HepG2 (cell line): ENCODE measurements around the gene PDSS2. TPM values are rescaled to one million over a fixed set of nuclear protein-coding genes. Genes with fewer than 3 reads are reported as not detected.
"Not testable (repeated sequence)": the region's sequence is repeated elsewhere in the genome, so short reads cannot be mapped to it uniquely, and the experiment has no call there.

Experiments
- ATAC-seq: fragments of 200-7000 bp; cut with Tn5 transposase; 3 replicates; pipeline ENCODE4 v1.9.1; 2020; ENCODE audit warnings: mild to moderate bottlenecking, moderate library complexity
- BruUV-seq: library from RNA; stranded (reverse); fragments of 400-500 nt; replicated peaks from 2 replicates; lab custom pipeline; 2021; lab: Mats Ljungman, UMichigan
- CTCF ChIA-PET: fragments of 300-600 bp; formaldehyde crosslinking; extraction: SDS; loops from one replicate; lab custom pipeline; 2021; ENCODE audit warnings: low total read pairs, inconsistent platforms, low intra/inter-chr PET ratio; lab: Yijun Ruan, JAX
- POLR2A ChIA-PET: fragments of 350-600 bp; sonication (Branson Sonifier 250); formaldehyde crosslinking; loops from one replicate; lab custom pipeline; 2020; ENCODE audit warnings: antibody characterized with exemption, inconsistent platforms; lab: Yijun Ruan, JAX
- DNase-seq: peaks from one replicate; pipeline ENCODE4 v3.0.0-alpha.2; 2015; ENCODE audit warnings: low spot score
- FAIRE-seq: peaks from 3 replicates; lab custom pipeline; 2011; peaks lifted over from hg19 to GRCh38; lab: Jason Lieb, UNC
- H2AFZ ChIP-seq: one replicate; pipeline ENCODE4 v1.6.1; 2011; ENCODE audit warnings: low read length, inconsistent platforms
- H3K27ac ChIP-seq: fragments of 300-600 bp; 3 replicates; pipeline ENCODE4 v1.8.0; 2011; ENCODE audit warnings: mixed run types, mild to moderate bottlenecking, mixed read lengths, low read length, inconsistent platforms; ENCODE audit not compliant: insufficient read depth; ENCODE audit errors: extremely low read length
- H3K27me3 ChIP-seq, 2 experiments: fragments of 200-600 bp in 1 of 2; 2 replicates in 1 of 2; 3 replicates in 1 of 2; pipeline versions ENCODE4 v1.6.0 to v1.8.0; 2011; ENCODE audit warnings: low read length in 2 of 2, mild to moderate bottlenecking in 2 of 2, moderate library complexity in 2 of 2, inconsistent platforms in 1 of 2; ENCODE audit not compliant: insufficient read depth in 2 of 2, control insufficient read depth in 1 of 2
- H3K36me3 ChIP-seq, 2 experiments: fragments of 200-600 bp in 1 of 2; replicated peaks in 1 of 2; 2 replicates in 1 of 2; 3 replicates in 1 of 2; pipeline versions ENCODE4 v1.5.1 to v1.8.0; 2011; ENCODE audit warnings: low read length in 2 of 2, inconsistent platforms in 1 of 2; ENCODE audit not compliant: insufficient read depth in 2 of 2, control insufficient read depth in 1 of 2
- H3K4me1 ChIP-seq: 2 replicates; pipeline ENCODE4 v1.5.1; 2012; ENCODE audit warnings: low read length, inconsistent platforms; ENCODE audit not compliant: insufficient read depth
- H3K4me2 ChIP-seq: 2 replicates; pipeline ENCODE4 v1.6.0; 2011; ENCODE audit warnings: low read depth, low read length, inconsistent platforms
- H3K4me3 ChIP-seq, 3 experiments: fragments of 200-600 bp in 1 of 3; sonication (generic), shearing (Covaris generic) in 1 of 3; replicated peaks in 1 of 3; 2 replicates each; pipeline ENCODE4 v1.5.1; 2011 to 2016; ENCODE audit warnings: low read length in 3 of 3, inconsistent platforms in 2 of 3, low read depth in 2 of 3, mild to moderate bottlenecking in 2 of 3, control low read depth in 1 of 3, mixed read lengths in 1 of 3; ENCODE audit not compliant: insufficient read depth in 1 of 3
- H3K79me2 ChIP-seq: one replicate; pipeline ENCODE4 v1.6.1; 2011; ENCODE audit warnings: low read length, inconsistent platforms; ENCODE audit not compliant: insufficient read depth
- H3K9ac ChIP-seq: 2 replicates; pipeline ENCODE4 v1.6.0; 2011; ENCODE audit warnings: mild to moderate bottlenecking, low read depth, low read length, inconsistent platforms; ENCODE audit not compliant: insufficient read depth
- H3K9me3 ChIP-seq: 2 replicates; pipeline ENCODE4 v1.5.1; 2012; ENCODE audit warnings: mild to moderate bottlenecking, low read length
- H4K20me1 ChIP-seq: 2 replicates; pipeline ENCODE4 v1.6.0; 2011; ENCODE audit warnings: inconsistent platforms, mild to moderate bottlenecking, low read length, moderate library complexity; ENCODE audit not compliant: insufficient read depth
- FOXA3 ChIP-seq: IDR thresholded peaks from 2 replicates; pipeline ENCODE4 v1.6.1; 2016; ENCODE audit warnings: missing genetic modification reagents, missing compliant biosample characterization
- HOXA7 ChIP-seq: sonication (generic); formaldehyde crosslinking; IDR thresholded peaks from 2 replicates; pipeline ENCODE4 v1.8.1; 2022; ENCODE audit warnings: mild to moderate bottlenecking, missing genetic modification reagents, moderate library complexity
- KLF6 ChIP-seq: IDR thresholded peaks from 2 replicates; pipeline ENCODE4 v1.8.0; 2016; ENCODE audit warnings: missing biosample characterization, missing genetic modification reagents
- TEAD2 ChIP-seq: sonication (generic); formaldehyde crosslinking; IDR thresholded peaks from 2 replicates; pipeline ENCODE4 v1.9.0; 2021; ENCODE audit warnings: missing genetic modification reagents
- ZNF557 ChIP-seq: sonication (generic); formaldehyde crosslinking; IDR thresholded peaks from 2 replicates; pipeline ENCODE4 v1.4.0; 2020; ENCODE audit warnings: missing genetic modification reagents
- ZNF773 ChIP-seq: sonication (generic); formaldehyde crosslinking; IDR thresholded peaks from 2 replicates; pipeline ENCODE4 v1.4.0; 2020; ENCODE audit warnings: missing genetic modification reagents, borderline replicate concordance
- ZNF879 ChIP-seq: sonication (generic); formaldehyde crosslinking; IDR thresholded peaks from 2 replicates; pipeline ENCODE4 v1.8.1; 2023; ENCODE audit warnings: missing genetic modification reagents
- WGBS: methylation state at CpG from one replicate; pipeline ENCODE4 v1.1.6; 2017; ENCODE audit warnings: low lambda C conversion rate; 5-methylcytosine and 5-hydroxymethylcytosine counted together
- in situ Hi-C: cut with HindIII; loops from 2 replicates; pipeline ENCODE4 v1.10.0; 2017; ENCODE audit warnings: low pct_unique_long_range_greater_than_20kb; ENCODE audit not compliant: extremely low pct_ligation_motif_present
- intact Hi-C: fragments of 100-400 bp; cut with micrococcal nuclease; formaldehyde crosslinking; loops from one replicate; pipeline ENCODE4 v1.10.0; 2022; ENCODE audit not compliant: unreplicated experiment
- polyA plus RNA-seq, 8 experiments: library from polyadenylated mRNA; depleted of rRNA in 3 of 8; stranded (reverse) in 7 of 8; unstranded in 1 of 8; fragments of >200 nt; fragmentation: Illumina TruSeq in 4 of 8; extraction: Trizol in 4 of 8; gene quantifications; 2 replicates each; pipeline versions ENCODE4 v1.2.1 to v1.2.3, GENCODE V29; 2011 to 2016; ENCODE audit warnings: low read depth in 4 of 8, missing spikeins in 1 of 8, mixed read lengths in 1 of 8; ENCODE audit not compliant: insufficient read depth in 1 of 8
- total RNA-seq, 5 experiments: library from RNA; depleted of rRNA; stranded (reverse); fragments of >200 nt; fragmentation: Illumina TruSeq; extraction: Trizol; gene quantifications; 2 replicates each; pipeline ENCODE4 v1.2.3, GENCODE V29; 2016; ENCODE audit warnings: low read depth in 1 of 5
- TF ChIP-seq, protein P1 (sequence below): sonication (generic); formaldehyde crosslinking; IDR thresholded peaks from 2 replicates; pipeline ENCODE4 v1.4.0; 2020; ENCODE audit warnings: mild to moderate bottlenecking, missing genetic modification reagents
- TF ChIP-seq, protein P2 (sequence below): sonication (generic); formaldehyde crosslinking; IDR thresholded peaks from 2 replicates; pipeline ENCODE4 v1.9.0; 2021; ENCODE audit warnings: missing genetic modification reagents, borderline replicate concordance
- TF ChIP-seq, protein P3 (sequence below): sonication (generic); formaldehyde crosslinking; IDR thresholded peaks from 2 replicates; pipeline ENCODE4 v1.4.0; 2020; ENCODE audit warnings: missing genetic modification reagents

The PDSS2 gene
- total and polyA plus RNA-seq, 2 of the 13 experiments (the other 11 are each of a cell fraction or from before 2014, with no cell fraction given) = 16.2 to 17.0 TPM

DNA sequence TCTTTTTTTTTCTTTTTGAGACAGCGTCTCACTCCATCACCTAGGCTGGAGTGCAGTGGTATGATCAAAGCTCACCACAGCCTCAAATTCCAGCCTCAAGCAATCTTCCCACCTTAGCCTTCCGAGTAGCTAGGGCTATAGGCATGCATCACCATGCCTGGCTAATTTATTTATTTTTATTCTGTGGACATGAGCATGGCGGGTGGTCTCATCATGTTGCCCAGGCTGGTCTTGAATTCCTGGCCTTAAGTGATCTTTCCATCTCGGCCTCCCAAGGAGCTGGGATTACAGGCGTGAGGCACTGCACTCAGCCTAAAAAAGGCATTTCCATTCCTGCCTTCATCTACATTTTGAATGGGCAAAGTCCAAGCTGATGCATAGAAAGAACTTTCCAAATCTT is 287.9 kb downstream of the PDSS2 start:
- in situ Hi-C loops (no loop called here), intact Hi-C loops (no loop called here)
- Histone ChIP-seq H3K27me3 (no peaks in the 10 kb centered on the region), H3K9me3 (no peaks in the 10 kb centered on the region), H3K79me2 (no peaks in the 10 kb centered on the region), H2AFZ (no peak overlapping the region), H3K36me3 (no peaks in the 10 kb centered on the region), H3K4me1 (0 out of 2 replicates have a peak, but pooled peaks cover 7% of the 10 kb centered on the region), H3K4me3 (no peak overlapping the region), H3K4me2 (no peak overlapping the region), H3K27ac (no peak overlapping the region), H4K20me1 (no peaks in the 10 kb centered on the region), H3K9ac (no peak overlapping the region)
- ChIA-PET CTCF (no interaction called here), POLR2A (no interaction called here)
- 93% methylated on average over 5 of the region's 5 CpGs for WGBS
- DNase-seq = no peak
- no peak for ATAC-seq
- BruUV-seq = no TSS peak
- no peak for FAIRE-seq
- TF ChIP-seq ZNF879 (CRISPR knock-in tag) = no peak
- TF ChIP-seq, protein P1, sequence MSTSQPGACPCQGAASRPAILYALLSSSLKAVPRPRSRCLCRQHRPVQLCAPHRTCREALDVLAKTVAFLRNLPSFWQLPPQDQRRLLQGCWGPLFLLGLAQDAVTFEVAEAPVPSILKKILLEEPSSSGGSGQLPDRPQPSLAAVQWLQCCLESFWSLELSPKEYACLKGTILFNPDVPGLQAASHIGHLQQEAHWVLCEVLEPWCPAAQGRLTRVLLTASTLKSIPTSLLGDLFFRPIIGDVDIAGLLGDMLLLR = no peak
- TF ChIP-seq, protein P2, sequence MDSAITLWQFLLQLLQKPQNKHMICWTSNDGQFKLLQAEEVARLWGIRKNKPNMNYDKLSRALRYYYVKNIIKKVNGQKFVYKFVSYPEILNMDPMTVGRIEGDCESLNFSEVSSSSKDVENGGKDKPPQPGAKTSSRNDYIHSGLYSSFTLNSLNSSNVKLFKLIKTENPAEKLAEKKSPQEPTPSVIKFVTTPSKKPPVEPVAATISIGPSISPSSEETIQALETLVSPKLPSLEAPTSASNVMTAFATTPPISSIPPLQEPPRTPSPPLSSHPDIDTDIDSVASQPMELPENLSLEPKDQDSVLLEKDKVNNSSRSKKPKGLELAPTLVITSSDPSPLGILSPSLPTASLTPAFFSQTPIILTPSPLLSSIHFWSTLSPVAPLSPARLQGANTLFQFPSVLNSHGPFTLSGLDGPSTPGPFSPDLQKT (CRISPR knock-in tag) = no peak
- TF ChIP-seq ZNF557 (CRISPR knock-in tag) = no peak
- no peak for TF ChIP-seq HOXA7 (CRISPR knock-in tag)
- no peak for TF ChIP-seq ZNF773
- no peak for TF ChIP-seq FOXA3
- TF ChIP-seq KLF6 (CRISPR knock-in tag) = no peak
- TF ChIP-seq, protein P3, sequence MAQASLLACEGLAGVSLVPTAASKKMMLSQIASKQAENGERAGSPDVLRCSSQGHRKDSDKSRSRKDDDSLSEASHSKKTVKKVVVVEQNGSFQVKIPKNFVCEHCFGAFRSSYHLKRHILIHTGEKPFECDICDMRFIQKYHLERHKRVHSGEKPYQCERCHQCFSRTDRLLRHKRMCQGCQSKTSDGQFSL (CRISPR knock-in tag) = no peak
- TF ChIP-seq TEAD2 (CRISPR knock-in tag) = no peak

DNA sequence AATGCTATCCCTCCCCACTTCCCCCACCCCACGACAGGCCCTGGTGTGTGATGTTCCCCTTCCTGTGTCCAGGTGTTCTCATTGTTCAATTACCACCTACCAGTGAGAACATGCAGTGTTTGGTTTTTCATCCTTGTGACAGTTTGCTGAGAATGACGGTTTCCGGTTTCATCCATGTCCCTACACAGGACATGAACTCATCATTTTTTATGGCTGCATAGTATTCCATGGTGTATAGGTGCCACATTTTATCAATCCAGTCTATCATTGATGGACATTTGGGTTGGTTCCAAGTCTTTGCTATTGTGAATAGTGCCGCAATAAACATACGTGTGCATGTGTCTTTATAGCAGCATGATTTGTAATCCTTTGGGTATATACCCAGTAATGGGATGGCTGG is 295.1 kb downstream of the PDSS2 start:
- BruUV-seq, ATAC-seq, FAIRE-seq, H2AFZ ChIP-seq, H3K36me3 ChIP-seq, H3K4me2 ChIP-seq, POLR2A ChIA-PET, intact Hi-C loops, CTCF ChIA-PET, DNase-seq, H3K4me1 ChIP-seq, H3K4me3 ChIP-seq, H4K20me1 ChIP-seq, H3K9ac ChIP-seq, H3K27ac ChIP-seq, in situ Hi-C loops, H3K9me3 ChIP-seq, H3K79me2 ChIP-seq, H3K27me3 ChIP-seq: not testable (repeated sequence)
- WGBS = 94% methylated on average over 3 of the region's 5 CpGs
